Stomach smooth muscle (tissue), 2 donors: ENCODE measurements around the gene UGT1A5.
"Not testable (repeated sequence)": the region's sequence is repeated elsewhere in the genome, so short reads cannot be mapped to it uniquely, and the experiment has no call there.

Experiments used
- H3K27ac ChIP-seq: one replicate; pipeline ENCODE4 v1.7.0; 2013; ENCODE audit warnings: mild to moderate bottlenecking, low read length, inconsistent platforms
- H3K27me3 ChIP-seq, 2 donors: one replicate each; pipeline ENCODE4 v1.7.0; 2013; ENCODE audit warnings: low read length in 2 of 2; ENCODE audit not compliant: insufficient read depth in 2 of 2, control insufficient read depth in 1 of 2
- H3K36me3 ChIP-seq, 2 donors: one replicate each; pipeline ENCODE4 v1.7.0; 2013; ENCODE audit warnings: low read length in 2 of 2; ENCODE audit not compliant: control insufficient read depth in 2 of 2, insufficient read depth in 2 of 2
- H3K4me1 ChIP-seq: one replicate; pipeline ENCODE4 v1.7.0; 2013; ENCODE audit warnings: low read length; ENCODE audit not compliant: control insufficient read depth, insufficient read depth
- H3K4me3 ChIP-seq, 2 donors: one replicate each; pipeline ENCODE4 v1.7.0; 2013; ENCODE audit warnings: low read length in 2 of 2
- H3K9ac ChIP-seq, 2 donors: one replicate each; pipeline ENCODE4 v1.7.0; 2013; ENCODE audit warnings: low read length in 2 of 2, mild to moderate bottlenecking in 1 of 2
- H3K9me3 ChIP-seq, 2 donors: one replicate each; pipeline ENCODE4 v1.7.0; 2013; ENCODE audit warnings: low read length in 2 of 2; ENCODE audit not compliant: control insufficient read depth in 2 of 2
- donor health status: healthy.
- donor health status: Pancreatic carcinoma.

The UGT1A5 gene

GRCh38 chr2:233693963-233694362, 18.7 kb upstream of the UGT1A5 start:
- Histone ChIP-seq H3K9ac (no peak overlapping the region), H3K9me3 (no peaks in the 10 kb centered on the region), H3K27ac (no peak overlapping the region), H3K36me3 (no peaks in the 10 kb centered on the region), H3K27me3 (peaks cover 0 to 2% of the 10 kb centered on the region in 2 donors), H3K4me3 (no peak overlapping the region), H3K4me1 (no peaks in the 10 kb centered on the region)

DNA sequence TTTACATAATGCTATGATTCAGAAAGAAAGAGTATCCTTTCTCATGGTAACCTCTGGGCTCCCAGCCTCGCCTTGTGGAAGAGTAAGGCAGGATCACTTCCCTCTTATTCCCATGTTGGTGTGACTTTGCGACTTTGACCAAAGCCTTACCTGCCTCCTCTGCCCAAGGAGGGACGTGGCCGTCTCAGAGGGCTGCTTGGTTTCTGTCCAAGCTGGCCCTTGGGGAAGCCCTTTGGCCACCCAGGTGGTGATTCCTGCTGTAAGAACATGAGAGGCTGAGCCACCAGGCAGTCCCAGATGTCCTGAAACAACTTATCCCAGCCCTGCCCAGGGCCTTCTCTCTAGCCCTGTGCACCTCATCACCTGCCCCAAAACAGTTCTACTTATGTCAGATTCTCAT, 14.0 kb upstream of the UGT1A5 start:
- H3K4me1 ChIP-seq, result no peaks in the 10 kb centered on the region
- no peaks in the 10 kb centered on the region for H3K36me3 ChIP-seq
- H3K9ac ChIP-seq, result no peak overlapping the region
- no peaks in the 10 kb centered on the region for H3K9me3 ChIP-seq
- H3K4me3 ChIP-seq, result no peak overlapping the region
- H3K27ac ChIP-seq, result no peak overlapping the region
- H3K27me3 ChIP-seq, result no peaks in the 10 kb centered on the region

DNA sequence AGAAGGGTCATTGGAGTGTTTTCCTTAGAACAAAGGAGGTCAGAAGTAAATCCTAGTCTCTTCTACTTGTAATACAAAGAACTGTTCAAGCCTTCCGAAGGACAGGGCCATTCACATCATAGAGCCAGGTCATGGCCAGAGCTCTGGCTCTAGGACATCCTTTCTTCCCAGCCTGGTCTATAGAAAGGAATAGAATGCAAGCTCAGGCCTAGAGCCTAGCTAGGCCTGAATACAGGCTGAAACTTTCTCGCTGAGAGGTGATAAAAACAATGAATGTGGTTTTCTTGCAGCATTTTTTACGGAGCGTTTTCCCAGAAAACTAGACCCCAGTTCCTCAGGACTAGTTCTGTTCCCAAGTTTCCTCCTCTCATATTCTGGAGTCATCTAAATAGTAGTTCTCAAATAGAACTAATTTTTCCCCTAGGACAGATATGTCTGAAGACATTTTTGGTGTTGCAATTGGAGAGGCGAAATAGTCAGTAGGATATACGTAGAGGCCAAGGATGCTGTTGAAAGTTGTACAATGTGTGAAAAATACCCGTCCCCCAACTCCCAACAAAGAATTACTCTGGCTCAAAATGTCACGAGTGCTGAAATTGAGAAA, 13.2 kb upstream of the UGT1A5 start:
- Histone ChIP-seq H3K9me3 (no peaks in the 10 kb centered on the region), H3K9ac (no peak overlapping the region), H3K4me3 (no peak overlapping the region), H3K27me3 (no peaks in the 10 kb centered on the region), H3K36me3 (no peaks in the 10 kb centered on the region), H3K27ac (no peak overlapping the region), H3K4me1 (no peaks in the 10 kb centered on the region)

GRCh38 chr2:233700028-233700635, 12.6 kb upstream of the UGT1A5 start:
- H3K36me3 ChIP-seq, result no peaks in the 10 kb centered on the region
- no peaks in the 10 kb centered on the region for H3K4me1 ChIP-seq
- H3K27me3 ChIP-seq, result no peaks in the 10 kb centered on the region
- H3K9me3 ChIP-seq, result no peaks in the 10 kb centered on the region
- no peak overlapping the region for H3K9ac ChIP-seq
- no peak overlapping the region for H3K4me3 ChIP-seq
- H3K27ac ChIP-seq, result no peak overlapping the region

DNA sequence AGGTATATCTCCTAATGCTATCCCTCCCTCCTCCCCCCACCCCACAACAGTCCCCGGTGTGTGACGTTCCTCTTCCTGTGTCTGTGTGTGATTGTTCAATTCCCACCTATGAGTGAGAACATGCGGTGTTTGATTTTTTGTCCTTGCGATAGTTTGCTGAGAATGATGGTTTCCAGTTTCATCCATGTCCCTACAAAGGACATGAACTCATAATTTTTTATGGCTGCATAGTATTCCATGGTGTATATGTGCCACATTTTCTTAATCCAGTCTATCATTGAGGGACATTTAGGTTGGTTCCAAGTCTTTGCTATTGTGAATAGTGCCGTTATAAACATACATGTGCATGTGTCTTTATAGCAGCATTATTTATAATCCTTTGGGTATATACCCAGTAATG, 11.9 kb upstream of the UGT1A5 start:
- not testable (repeated sequence) for H3K27me3 ChIP-seq

GRCh38 chr2:233702238-233702637, 10.5 kb upstream of the UGT1A5 start:
- no peak overlapping the region for H3K4me3 ChIP-seq

More for the DNA sequence above, 11.9 kb upstream of the UGT1A5 start:
- not testable (repeated sequence) for H3K36me3 ChIP-seq, H3K9me3 ChIP-seq, H3K9ac ChIP-seq, H3K4me3 ChIP-seq, H3K27ac ChIP-seq, H3K4me1 ChIP-seq

GRCh38 chr2:233705911-233706506, 6.7 kb upstream of the UGT1A5 start:
- no peaks in the 10 kb centered on the region for H3K4me1 ChIP-seq
- H3K36me3 ChIP-seq, result no peaks in the 10 kb centered on the region
- H3K27me3 ChIP-seq, result peaks cover under 1 to 2% of the 10 kb centered on the region in 2 donors
- H3K9me3 ChIP-seq, result no peaks in the 10 kb centered on the region
- H3K27ac ChIP-seq, result no peak overlapping the region
- no peak overlapping the region for H3K9ac ChIP-seq
- H3K4me3 ChIP-seq, result no peak overlapping the region

More at GRCh38 chr2:233702238-233702637, 10.5 kb upstream of the UGT1A5 start:
- no peaks in the 10 kb centered on the region for H3K9me3 ChIP-seq
- H3K27me3 ChIP-seq, result no peaks in the 10 kb centered on the region
- no peak overlapping the region for H3K27ac ChIP-seq
- H3K36me3 ChIP-seq, result no peaks in the 10 kb centered on the region
- H3K4me1 ChIP-seq, result no peaks in the 10 kb centered on the region
- H3K9ac ChIP-seq, result no peak overlapping the region

DNA sequence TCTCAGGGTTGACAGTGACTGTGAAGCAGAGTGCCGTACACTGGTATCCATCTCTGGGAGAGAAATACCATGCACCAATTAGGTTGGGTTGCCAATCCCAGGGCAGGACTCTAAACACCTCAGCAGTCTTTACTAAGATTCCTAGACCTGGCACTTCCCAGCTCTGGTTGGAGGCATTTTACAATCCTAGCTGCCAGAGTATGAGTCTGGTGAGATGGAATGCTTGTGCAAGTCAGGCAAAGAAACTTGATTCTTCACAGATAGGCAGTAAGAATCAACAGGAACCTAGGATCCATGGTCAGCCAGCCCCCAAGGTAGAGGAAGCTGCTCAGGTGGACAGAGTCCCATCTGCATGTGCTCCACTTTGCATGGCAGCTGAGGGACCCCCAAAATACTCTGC, 6.0 kb upstream of the UGT1A5 start:
- Histone ChIP-seq H3K36me3 (no peaks in the 10 kb centered on the region), H3K9me3 (no peaks in the 10 kb centered on the region), H3K4me1 (no peaks in the 10 kb centered on the region), H3K4me3 (no peak overlapping the region), H3K9ac (no peak overlapping the region), H3K27me3 (peaks cover 2 to 3% of the 10 kb centered on the region in 2 donors), H3K27ac (no peak overlapping the region)

GRCh38 chr2:233707940-233708644, 4.6 kb upstream of the UGT1A5 start:
- Histone ChIP-seq H3K27me3 (peaks cover 2 to 5% of the 10 kb centered on the region in 2 donors), H3K9me3 (no peaks in the 10 kb centered on the region), H3K9ac (no peak overlapping the region), H3K4me1 (no peaks in the 10 kb centered on the region), H3K27ac (no peak overlapping the region), H3K36me3 (no peaks in the 10 kb centered on the region), H3K4me3 (no peak overlapping the region)

- peaks cover 2 to 5% of the 10 kb centered on the region in 2 donors for H3K27me3 ChIP-seq
- H3K9ac ChIP-seq, result no peak overlapping the region
- no peaks in the 10 kb centered on the region for H3K9me3 ChIP-seq
- H3K36me3 ChIP-seq, result no peaks in the 10 kb centered on the region
- H3K4me3 ChIP-seq, result no peak overlapping the region
- H3K4me1 ChIP-seq, result no peaks in the 10 kb centered on the region
- H3K27ac ChIP-seq, result no peak overlapping the region
Observed at GRCh38 chr2:233708942-233709341, 3.8 kb upstream of the UGT1A5 start.
